RPMI7951 (cell line): ENCODE measurements around the gene CIAO3. TPM values are rescaled to one million over a fixed set of nuclear protein-coding genes. Genes with fewer than 3 reads are reported as not detected.

ENCODE experiments used
- total RNA-seq: library from RNA; depleted of rRNA; stranded (reverse); fragments of >200 nt; shearing (Covaris generic); gene quantifications from 2 replicates; pipeline ENCODE4 v1.2.3, GENCODE V29; 2014; rRNA removed

CIAO3 gene
- total RNA-seq, 1 experiment from 2014 or later: 21.7 TPM

Other genes starting within 250 kb of the CIAO3 start
- 7.1 and 14.9 TPM in 2 replicates for gene CAPN15, start 213.3 kb downstream of the CIAO3 start, total RNA-seq
- not detected in 2 replicates for gene PRR35, start 180.6 kb downstream of the CIAO3 start, total RNA-seq
- 0.24 and 0.29 TPM in 2 replicates for gene NHLRC4, start 174.0 kb downstream of the CIAO3 start, total RNA-seq
- 14.9 and 16.2 TPM in 2 replicates for gene PIGQ, start 171.0 kb downstream of the CIAO3 start, total RNA-seq
- 5.5 and 7.1 TPM in 2 replicates for gene RAB40C, start 150.9 kb downstream of the CIAO3 start, total RNA-seq
- 0.10 TPM in 1 of 2 replicates, not detected in the other for gene WFIKKN1, start 110.0 kb downstream of the CIAO3 start, total RNA-seq
- gene METTL26, start 104.7 kb downstream of the CIAO3 start, total RNA-seq: 117 and 142 TPM in 2 replicates
- gene MCRIP2, start 99.2 kb downstream of the CIAO3 start, total RNA-seq: 18.6 and 21.3 TPM in 2 replicates
- gene WDR90, start 91.6 kb downstream of the CIAO3 start, total RNA-seq: 5.6 and 7.3 TPM in 2 replicates
- 23.7 and 24.2 TPM in 2 replicates for gene RHOT2, start 72.9 kb downstream of the CIAO3 start, total RNA-seq
- 0.72 TPM in 1 of 2 replicates, not detected in the other for gene RHBDL1, start 65.3 kb downstream of the CIAO3 start, total RNA-seq
- 136 and 183 TPM in 2 replicates for gene STUB1, start 60.6 kb downstream of the CIAO3 start, total RNA-seq
- gene JMJD8, start 56.7 kb downstream of the CIAO3 start, total RNA-seq: 38.4 and 47.1 TPM in 2 replicates
- 2.0 and 2.6 TPM in 2 replicates for gene WDR24, start 50.6 kb downstream of the CIAO3 start, total RNA-seq
- 0.24 TPM in 1 of 2 replicates, not detected in the other for gene FBXL16, start 35.2 kb downstream of the CIAO3 start, total RNA-seq
- 39.2 and 57.1 TPM in 2 replicates for gene METRN, start 25.9 kb downstream of the CIAO3 start, total RNA-seq
- 18.0 and 26.3 TPM in 2 replicates for gene ANTKMT, start 19.9 kb downstream of the CIAO3 start, total RNA-seq
- under 0.01 and 0.12 TPM in 2 replicates for gene CCDC78, start 14.6 kb downstream of the CIAO3 start, total RNA-seq
- 3.3 and 4.0 TPM in 2 replicates for gene HAGHL, start 13.9 kb downstream of the CIAO3 start, total RNA-seq
- 0.10 TPM in 1 of 2 replicates, not detected in the other for gene MSLN, start 19.7 kb upstream of the CIAO3 start, total RNA-seq
- gene RPUSD1, start 47.4 kb upstream of the CIAO3 start, total RNA-seq: 12.6 and 21.0 TPM in 2 replicates
- 11.7 and 17.5 TPM in 2 replicates for gene CHTF18, start 47.6 kb upstream of the CIAO3 start, total RNA-seq
- not detected in 2 replicates for gene GNG13, start 59.7 kb upstream of the CIAO3 start, total RNA-seq
- gene LMF1, start 230.0 kb upstream of the CIAO3 start, total RNA-seq: 16.0 and 20.4 TPM in 2 replicates
- 0.10 TPM in 1 of 2 replicates, not detected in the other for gene SOX8, start 240.8 kb upstream of the CIAO3 start, total RNA-seq